ENCODE results near the gene PCGF3. TPM values are rescaled to one million over a fixed set of nuclear protein-coding genes. Genes with fewer than 3 reads are reported as not detected.

PCGF3 gene
- total RNA-seq, 4 donors from 2014 or later: 31.7 to 35.3 (median 34.7) TPM

- Histone ChIP-seq H3K27me3 (peaks cover 6 to 74% (median 24%) of the 10 kb centered on the region in 4 donors), H3K36me3 (no peaks in the 10 kb centered on the region), H3K27ac (replicated peaks in 1 of 4) (peak overlapping the region; percentile 62 to 78 (median 72)), H3K9me3 (no peaks in the 10 kb centered on the region), H3K4me1 (peaks cover 27 to 61% (median 48%) of the 10 kb centered on the region in 4 donors), H3K4me3 (peak overlapping the region; percentile 47 to 64 (median 52))
- 36% methylated on average over 6 of the region's 16 CpGs for WGBS
- no peak for DNase-seq (ENCODE audit: extremely low spot score)
- TF ChIP-seq POLR2A (IDR thresholded peaks at IDR 0.05; ENCODE audit: low read depth): no peak
- TF ChIP-seq, protein P1, sequence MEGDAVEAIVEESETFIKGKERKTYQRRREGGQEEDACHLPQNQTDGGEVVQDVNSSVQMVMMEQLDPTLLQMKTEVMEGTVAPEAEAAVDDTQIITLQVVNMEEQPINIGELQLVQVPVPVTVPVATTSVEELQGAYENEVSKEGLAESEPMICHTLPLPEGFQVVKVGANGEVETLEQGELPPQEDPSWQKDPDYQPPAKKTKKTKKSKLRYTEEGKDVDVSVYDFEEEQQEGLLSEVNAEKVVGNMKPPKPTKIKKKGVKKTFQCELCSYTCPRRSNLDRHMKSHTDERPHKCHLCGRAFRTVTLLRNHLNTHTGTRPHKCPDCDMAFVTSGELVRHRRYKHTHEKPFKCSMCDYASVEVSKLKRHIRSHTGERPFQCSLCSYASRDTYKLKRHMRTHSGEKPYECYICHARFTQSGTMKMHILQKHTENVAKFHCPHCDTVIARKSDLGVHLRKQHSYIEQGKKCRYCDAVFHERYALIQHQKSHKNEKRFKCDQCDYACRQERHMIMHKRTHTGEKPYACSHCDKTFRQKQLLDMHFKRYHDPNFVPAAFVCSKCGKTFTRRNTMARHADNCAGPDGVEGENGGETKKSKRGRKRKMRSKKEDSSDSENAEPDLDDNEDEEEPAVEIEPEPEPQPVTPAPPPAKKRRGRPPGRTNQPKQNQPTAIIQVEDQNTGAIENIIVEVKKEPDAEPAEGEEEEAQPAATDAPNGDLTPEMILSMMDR (IDR thresholded peaks at IDR 0.05): peak in 1 of 3 experiments; percentile 24
- peak; percentile 59 to 72 for TF ChIP-seq POLR2AphosphoS5 (IDR thresholded peaks at IDR 0.05)
- TF ChIP-seq EP300 (IDR thresholded peaks at IDR 0.05): no peak
- intact Hi-C loops (cut with DNase I): no loop called here
Observed at GRCh38 chr4:786861-787300, 81.2 kb downstream of the PCGF3 start.

DNA sequence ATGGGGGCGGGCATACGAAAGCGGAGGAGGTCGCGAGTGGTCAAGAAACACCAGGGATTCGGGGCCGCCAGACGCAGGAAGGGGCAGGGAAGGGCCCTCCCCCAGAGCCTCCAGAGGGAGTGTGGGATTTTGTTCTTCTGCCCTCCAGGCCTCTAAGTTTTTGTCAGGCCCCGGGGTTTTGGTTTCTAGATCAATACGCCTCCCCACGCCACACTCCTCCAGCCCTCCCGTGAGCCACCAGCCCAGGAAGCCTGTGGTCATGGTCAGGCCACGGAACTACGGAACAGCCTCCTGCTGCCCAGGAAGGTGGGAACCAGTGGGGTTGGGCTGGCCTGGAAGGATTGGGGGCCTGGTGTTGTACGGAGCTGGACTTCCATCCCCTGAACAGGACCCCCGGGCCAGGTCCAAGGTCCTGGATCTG lies 81.9 kb downstream of the PCGF3 start:
- H3K27ac ChIP-seq (replicated peaks in 1 of 4): peak overlapping the region; percentile 57 to 78 (median 65)
- H3K27me3 ChIP-seq: peaks cover 6 to 81% (median 24%) of the 10 kb centered on the region in 4 donors
- TF ChIP-seq POLR2AphosphoS5 (IDR thresholded peaks at IDR 0.05): no peak
- no peak for TF ChIP-seq EP300 (IDR thresholded peaks at IDR 0.05)
- no peak for TF ChIP-seq POLR2A (IDR thresholded peaks at IDR 0.05; ENCODE audit: low read depth)
- TF ChIP-seq, protein P1 (IDR thresholded peaks at IDR 0.05): no peak
- 90% methylated on average over 15 of the region's 16 CpGs for WGBS
- H3K4me1 ChIP-seq: peaks cover 27 to 62% (median 50%) of the 10 kb centered on the region in 4 donors
- H3K9me3 ChIP-seq: no peaks in the 10 kb centered on the region
- no peak for DNase-seq (ENCODE audit: extremely low spot score)
- H3K4me3 ChIP-seq: no peak overlapping the region
- H3K36me3 ChIP-seq: no peaks in the 10 kb centered on the region
- intact Hi-C loops (cut with DNase I): no loop called here

- H3K9me3 ChIP-seq: no peaks in the 10 kb centered on the region
Observed at GRCh38 chr4:788006-788635, 82.5 kb downstream of the PCGF3 start.

DNA sequence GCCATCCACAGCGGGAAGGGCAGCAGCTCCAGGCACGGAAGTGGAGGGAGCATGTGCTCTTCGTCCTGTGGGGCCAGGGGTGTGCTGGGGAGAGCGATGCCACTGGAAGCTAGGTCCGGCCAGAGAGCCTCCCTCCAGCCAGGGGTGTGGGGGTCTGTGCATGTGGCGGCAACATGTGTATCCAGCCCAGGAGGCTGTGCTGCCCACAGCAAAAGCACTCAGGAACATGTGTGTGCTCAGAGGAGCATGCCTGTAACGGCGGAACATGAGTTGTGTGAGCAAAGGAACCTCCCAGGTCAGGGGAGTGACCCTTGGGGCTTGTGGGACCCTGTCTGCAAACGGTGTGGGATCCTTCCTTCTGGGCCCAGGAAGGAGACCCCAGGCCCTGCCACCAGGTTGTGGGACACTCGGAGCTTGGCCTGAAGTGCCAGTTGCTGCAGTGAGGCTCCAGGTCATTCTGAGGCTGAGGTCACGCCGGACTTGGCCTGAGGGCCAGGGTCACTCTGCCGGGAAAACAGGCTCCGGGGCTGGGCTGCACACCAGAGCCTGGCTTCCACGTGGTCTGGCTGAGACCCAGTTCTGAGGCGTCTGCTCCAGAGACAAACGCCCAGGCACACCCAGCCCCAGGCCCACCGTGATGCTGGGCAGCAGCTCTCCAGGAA lies 83.1 kb downstream of the PCGF3 start:
- no peak for TF ChIP-seq POLR2A (IDR thresholded peaks at IDR 0.05; ENCODE audit: low read depth)
- TF ChIP-seq POLR2AphosphoS5 (IDR thresholded peaks at IDR 0.05): no peak
- TF ChIP-seq, protein P1 (IDR thresholded peaks at IDR 0.05): no peak
- TF ChIP-seq EP300 (IDR thresholded peaks at IDR 0.05): no peak
- Histone ChIP-seq H3K27me3 (peaks cover 6 to 93% (median 32%) of the 10 kb centered on the region in 4 donors), H3K4me3 (no peak overlapping the region), H3K36me3 (no peaks in the 10 kb centered on the region), H3K4me1 (peaks cover 23 to 58% (median 47%) of the 10 kb centered on the region in 4 donors), H3K27ac (replicated peaks in 1 of 4) (peak overlapping the region in 2 of 4 donors; percentile 13 to 57), H3K9me3 (no peaks in the 10 kb centered on the region)
- no peak for DNase-seq (ENCODE audit: extremely low spot score)
- intact Hi-C loops (cut with DNase I): no loop called here
- 68% methylated on average over 6 of the region's 18 CpGs for WGBS

More at GRCh38 chr4:788006-788635, 82.5 kb downstream of the PCGF3 start:
- Histone ChIP-seq H3K4me1 (peaks cover 23 to 61% (median 50%) of the 10 kb centered on the region in 4 donors), H3K36me3 (no peaks in the 10 kb centered on the region), H3K27ac (replicated peaks in 1 of 4) (peak overlapping the region in 2 of 4 donors; percentile 57 to 78), H3K27me3 (peaks cover 6 to 86% (median 27%) of the 10 kb centered on the region in 4 donors), H3K4me3 (no peak overlapping the region)
- no peak for DNase-seq (ENCODE audit: extremely low spot score)
- TF ChIP-seq, protein P1 (IDR thresholded peaks at IDR 0.05): no peak
- no peak for TF ChIP-seq EP300 (IDR thresholded peaks at IDR 0.05)
- no peak for TF ChIP-seq POLR2A (IDR thresholded peaks at IDR 0.05; ENCODE audit: low read depth)
- no peak for TF ChIP-seq POLR2AphosphoS5 (IDR thresholded peaks at IDR 0.05)
- WGBS: 90% methylated on average over 18 of the region's 19 CpGs
- intact Hi-C loops (cut with DNase I): no loop called here

All from esophagus muscularis mucosa (tissue), 4 donors.